NCI-H2107 (cell line): Measurements from ENCODE around the gene CHAF1B.
"Not testable (repeated sequence)": the region's sequence is repeated elsewhere in the genome, so short reads cannot be mapped to it uniquely, and the experiment has no call there.

Experiments used
- DNase-seq: peaks from one replicate; lab custom pipeline; 2025; lab: John Stamatoyannopoulos, UW

CHAF1B gene

DNA sequence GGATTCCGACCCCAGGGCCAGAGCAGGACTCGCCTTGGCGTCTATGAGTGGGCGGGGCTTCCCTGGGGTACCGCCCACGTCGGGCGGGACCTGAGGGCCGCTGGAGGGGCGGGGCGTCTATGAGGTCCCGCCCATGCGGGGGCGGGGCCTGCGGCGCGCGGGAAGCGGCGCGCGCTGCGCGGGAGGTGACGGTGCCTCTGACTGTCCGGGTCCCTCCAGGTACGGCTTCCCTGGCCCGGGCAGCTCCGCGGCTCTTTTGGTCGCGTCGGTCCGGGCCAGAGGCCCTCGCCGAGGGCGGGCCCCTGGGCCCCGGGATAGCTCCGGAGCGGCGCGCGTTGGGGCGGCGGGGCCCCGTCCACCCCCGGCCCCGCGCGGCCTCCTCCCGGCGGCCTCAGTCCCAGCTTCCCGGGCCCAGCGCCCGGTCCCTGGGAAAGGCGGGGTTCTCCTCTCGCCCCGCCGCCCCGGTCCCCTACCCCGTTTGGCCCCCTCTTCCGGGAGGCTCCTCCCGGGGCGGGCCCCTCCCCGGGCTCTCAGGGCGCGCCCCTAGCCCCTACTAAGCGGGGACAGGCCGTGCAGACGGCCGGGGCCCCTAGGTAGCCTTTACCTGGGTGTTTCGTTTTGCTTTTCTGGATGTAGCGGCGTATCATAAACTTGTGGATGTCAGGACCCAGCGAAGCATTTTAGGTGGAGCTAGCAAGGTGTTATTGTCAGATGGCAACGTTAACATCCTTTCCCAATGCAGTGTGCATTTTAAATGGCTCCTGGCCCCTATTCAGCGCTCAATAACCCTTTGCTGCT, at the start of gene CHAF1B:
Gene CHAF1B (plus strand): TSS at position 160 of the 798 bp plus-strand sequence. CDS start 745 bp downstream, outside the sequence.
- DNase-seq = peak; percentile 72

DNA sequence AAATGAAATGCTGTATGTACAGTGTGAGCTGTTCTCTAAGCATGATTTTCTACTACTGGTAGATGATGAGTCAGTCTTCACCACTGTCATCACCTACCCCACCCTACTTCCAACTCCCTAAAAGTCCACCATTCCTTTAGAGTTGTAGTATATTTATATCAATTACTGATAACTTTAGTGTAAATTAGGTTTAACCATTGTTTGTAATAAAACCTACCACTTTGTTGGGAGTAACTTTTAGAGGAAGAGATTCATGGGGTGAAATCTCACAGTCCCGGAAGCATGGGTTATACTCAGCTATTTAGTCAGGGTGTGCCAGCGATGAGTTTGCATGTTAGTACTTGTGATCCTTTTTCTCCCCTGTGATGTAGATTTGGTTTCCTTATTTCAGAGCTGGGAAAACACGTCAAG, 48.1 kb upstream of the CHAF1B start:
- no peak for DNase-seq

DNA sequence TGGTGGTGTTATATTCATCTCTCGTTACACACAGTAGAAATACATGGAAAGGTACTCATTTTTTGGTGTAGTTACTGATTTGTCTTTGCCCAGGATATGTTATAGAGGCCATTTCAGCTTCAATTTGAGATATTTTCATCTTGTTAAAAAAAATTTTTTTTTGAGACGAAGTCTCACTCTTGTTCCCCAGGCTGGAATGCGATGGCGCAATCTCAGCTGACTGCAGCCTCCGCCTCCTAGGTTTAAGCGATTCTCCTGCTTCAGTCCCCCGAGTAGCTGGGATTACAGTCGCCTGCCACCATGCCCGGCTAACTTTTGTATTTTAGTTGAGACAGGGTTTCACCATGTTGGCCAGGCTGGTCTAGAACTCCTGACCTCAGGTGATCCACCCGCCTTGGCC, 46.2 kb upstream of the CHAF1B start:
- DNase-seq = no peak

DNA sequence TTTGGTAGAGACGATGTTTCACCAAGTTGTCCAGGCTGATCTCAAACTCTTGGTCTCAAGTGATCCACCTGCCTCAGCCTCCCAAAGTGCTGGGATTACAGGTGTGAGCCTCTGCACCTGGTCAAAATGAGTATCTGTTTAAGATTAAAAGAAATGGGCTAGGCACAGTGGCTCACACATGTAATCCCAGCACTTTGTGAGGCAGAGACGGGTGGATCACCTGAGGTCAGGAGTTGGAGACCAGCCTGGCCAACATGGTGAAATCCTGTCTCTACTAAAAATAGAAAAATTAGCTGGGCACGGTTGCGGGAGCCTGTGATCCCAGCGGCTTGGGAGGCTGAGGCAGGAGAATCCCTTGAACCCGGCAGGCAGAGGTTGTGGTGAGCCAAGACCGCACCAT, 42.6 kb upstream of the CHAF1B start:
- not testable (repeated sequence) for DNase-seq

DNA sequence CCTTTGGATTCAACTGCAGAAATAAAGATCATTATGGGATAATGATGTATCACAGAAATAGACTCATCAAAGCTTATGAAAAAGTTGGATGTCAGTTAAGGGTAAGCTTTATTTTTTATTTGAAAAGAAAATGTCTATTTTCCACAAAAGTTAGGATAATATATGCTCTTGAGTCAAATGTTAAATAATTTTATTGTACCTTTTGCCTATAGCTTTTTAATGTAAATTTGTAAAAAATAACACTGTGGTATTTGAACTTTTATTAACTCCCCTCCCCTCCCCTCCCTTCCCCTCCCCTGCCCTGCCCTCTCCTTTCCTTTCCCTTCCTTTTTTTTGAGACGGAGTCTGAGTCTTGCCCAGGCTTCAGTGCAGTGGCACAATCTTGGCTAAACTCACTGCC, 40.3 kb upstream of the CHAF1B start:
- no peak for DNase-seq

DNA sequence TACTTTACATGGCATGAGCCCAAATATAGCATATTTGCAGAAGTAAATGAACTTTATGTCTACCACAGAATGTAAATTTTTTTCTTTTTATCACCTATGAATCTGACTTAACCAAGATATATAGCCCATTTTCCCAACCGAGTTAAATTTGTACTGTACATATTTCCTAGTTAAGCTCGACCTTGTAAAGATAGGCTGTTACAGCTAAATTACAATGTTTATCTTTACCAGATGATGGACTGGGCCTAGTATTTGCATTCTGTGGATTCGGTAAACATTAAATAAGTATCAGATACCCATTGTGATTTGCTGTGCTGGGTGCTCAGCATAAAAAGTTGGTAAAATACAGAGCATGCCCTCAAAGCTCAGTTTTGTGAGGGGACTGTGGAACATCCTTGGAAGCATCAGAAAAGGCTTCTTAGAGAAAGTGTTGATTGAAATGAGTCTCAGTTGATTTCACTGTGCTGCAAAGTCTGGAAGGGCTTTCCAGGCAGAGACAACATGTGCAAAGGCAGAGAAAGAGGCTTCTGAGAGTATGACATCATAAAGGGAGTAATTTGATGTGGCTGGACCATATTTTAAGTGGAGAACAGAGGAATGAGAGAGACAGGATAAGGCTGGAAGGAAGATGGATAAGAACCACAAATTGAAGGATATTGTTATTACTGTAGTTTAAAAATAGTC, 37.8 kb upstream of the CHAF1B start:
- no peak for DNase-seq

DNA sequence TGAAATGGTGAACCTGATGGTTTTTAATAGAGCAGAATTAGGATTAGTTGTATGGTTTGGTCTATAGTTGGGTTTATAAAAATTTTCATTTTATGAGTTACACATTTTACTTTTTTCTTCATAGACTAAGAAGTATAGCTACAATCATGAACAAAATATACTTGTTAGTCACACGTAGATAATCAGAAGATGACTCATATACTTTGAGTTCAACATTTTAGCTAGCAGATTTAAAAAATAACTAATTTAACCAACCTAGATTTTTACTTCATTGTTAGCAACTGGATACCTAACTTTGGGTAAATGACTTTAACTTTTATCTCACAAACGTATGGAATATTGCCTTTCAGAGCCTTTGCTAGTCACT, 37.2 kb upstream of the CHAF1B start:
- DNase-seq = no peak

DNA sequence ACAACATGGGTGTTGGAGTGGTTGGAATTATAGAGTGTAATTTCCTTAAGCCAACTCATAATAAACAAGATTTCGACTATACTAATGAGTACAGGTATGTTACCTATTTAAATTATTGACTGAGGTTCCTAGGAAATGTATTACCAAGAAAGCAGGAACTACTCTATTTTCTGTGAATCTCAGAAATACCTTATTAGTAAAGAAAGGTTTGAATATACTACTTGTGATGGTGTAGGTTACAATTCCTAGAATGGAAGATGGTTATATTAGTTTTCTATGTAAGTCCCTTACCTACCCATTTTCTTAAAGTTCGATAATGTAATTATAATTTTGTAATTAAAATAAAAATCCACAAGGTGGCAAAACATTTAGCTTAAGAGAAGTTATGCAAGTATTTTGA, 35.9 kb upstream of the CHAF1B start:
- DNase-seq = no peak

DNA sequence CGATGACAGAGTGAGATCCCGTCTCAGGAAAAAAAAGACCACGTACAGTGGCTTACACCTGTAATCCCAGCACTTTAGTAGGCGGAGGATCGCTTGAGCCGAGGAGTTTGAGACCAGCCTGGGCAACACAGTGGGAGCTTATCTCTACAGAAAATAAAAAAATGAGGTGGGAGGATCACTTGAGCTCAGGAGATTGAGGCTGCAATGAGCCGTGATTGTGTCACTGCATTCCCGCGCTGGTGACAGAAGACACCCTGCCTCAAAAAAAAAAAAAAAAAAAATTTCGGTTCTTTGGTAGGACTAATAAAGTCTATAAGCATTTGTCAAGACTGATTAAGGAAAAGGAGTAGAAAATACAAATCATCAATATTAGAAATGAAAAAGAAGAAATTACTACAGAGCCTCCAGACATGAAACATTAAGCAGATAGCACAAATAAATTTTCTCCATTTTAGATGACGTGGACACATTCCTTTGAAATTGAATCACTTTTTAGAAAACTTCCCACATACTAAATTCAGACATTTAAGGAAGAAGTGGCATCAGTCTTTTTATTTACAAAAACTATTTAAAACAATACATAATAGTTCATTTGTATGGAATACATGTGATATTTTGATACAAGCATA, 34.8 kb upstream of the CHAF1B start:
- DNase-seq = no peak

DNA sequence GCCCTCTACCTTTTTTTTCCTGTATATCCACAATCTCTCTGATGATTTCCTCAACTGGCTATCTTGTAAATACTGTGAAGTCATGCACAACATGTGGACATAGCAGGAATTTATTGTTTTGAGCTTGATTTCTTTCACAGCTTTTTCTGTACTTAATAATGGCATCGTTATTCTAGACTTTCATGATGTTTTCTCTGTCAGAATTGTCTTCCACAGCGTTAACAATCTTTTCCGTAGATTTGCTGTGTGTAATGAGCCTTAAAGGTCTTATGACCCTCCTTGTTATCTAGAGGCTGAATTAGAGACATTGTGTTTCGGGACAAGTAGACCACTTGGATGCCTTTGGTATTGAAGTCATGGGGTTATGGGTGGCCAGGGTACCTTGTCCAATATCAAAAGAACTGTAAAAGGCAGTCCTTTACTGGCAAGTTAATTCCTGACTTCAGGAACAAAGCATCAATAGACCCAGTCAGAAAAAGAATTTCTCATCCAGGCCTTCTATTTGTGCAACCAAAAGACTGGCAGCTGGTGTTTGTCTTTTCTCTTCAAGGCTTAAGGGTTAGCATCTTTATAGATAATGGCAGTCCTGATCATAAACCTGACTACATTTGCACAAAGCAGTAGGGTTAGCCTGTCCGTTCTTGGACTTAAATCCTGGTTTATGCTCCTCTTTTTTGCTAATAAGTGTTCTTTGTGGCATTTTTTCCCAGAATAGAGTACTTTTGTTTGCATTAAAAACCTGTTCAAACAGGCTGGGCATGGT, 30.1 kb upstream of the CHAF1B start:
- DNase-seq = no peak

DNA sequence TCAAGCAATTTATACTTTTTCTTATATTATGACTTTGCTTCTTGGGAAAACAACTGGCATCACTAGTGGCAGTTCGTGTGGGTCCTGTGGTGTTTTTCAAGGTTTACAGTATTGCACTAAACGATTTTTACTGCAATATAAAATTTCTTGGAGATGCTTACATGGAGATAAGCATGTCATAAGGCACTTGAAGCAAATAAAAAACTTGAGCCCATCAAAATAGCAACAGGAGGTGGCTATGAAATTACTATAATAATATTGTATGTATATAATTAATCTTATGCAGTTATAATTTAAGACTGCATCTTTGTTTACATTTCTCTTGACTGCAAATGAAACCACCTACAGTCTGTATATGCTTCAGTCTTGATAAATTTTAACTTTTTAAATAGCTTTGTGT, 29.3 kb upstream of the CHAF1B start:
- DNase-seq = no peak

DNA sequence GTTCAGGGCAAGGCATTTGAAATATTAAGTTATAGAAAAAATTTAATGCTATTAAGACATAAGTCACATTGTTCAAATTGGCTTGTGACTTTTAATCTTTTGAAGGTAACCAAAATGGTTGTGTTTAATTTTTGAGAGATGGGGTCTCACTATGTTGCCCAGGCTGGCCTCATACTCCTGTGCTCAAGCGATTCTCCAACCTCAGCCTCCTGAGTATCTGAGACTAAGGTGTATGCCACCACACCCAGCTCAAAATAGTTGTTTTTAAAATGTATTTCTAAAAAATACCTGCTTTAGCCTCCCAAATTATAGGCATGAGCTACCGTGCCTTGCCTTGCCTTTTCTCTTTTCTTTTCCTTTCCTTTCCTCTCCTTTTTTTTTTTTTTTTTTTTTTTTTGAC, 26.0 kb upstream of the CHAF1B start:
- DNase-seq = no peak

DNA sequence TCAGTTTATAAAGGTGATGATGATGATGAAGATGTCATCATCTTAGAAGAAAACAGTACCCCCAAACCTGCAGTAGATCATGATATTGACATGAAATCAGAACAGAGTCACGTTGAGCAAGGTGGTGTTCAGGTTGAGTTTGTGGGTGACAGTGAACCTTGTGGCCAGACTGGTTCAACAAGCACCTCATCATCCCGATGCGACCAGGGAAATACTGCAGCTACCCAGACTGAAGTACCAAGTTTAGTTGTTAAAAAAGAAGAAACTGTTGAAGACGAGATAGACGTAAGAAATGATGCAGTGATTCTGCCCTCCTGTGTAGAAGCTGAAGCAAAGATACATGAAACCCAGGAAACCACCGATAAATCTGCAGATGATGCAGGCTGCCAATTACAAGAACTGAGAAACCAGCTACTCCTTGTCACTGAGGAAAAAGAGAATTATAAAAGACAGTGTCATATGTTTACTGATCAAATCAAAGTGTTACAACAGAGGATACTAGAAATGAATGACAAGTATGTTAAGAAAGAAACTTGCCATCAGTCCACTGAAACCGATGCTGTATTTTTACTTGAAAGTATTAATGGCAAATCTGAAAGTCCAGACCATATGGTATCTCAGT, 16.0 kb upstream of the CHAF1B start:
- DNase-seq = no peak

DNA sequence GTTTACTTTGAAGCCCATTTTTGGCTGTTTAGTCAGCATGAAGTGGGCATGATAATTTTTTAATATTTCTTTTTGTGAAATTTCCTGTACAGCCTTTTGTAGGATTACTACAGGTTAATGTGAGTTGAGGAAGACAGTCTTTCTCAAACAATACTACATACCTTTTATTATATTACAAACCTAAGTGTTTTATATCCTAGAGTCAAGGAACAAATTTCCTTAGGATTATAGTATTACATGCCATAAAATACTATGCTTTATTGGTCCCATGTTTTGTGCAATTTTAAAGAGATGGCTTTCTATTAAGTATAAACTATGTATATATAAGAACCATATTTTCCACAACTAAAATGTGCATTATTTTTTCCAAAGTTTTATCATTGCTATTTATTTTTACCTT, 9.2 kb upstream of the CHAF1B start:
- no peak for DNase-seq

DNA sequence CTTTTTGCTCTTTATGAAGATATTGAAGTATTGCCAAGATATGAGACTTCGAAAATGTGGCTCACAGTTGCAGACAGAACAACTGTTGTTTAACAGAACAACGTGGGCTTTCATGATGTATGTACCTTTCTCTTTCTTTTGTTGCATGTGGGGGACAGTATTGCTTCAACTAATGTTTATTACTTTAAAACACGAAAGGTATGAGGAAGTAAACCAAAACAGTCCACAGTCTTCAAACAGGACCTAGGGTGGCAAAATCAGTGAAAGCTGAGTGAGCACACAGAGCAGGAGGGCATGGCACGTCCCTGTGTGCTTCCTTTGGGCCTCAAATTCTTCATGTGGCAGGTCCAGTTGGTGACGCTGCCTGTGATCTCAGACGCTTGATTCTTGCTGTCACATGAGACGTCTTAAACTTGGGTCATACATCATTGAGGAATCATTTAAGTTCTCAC, 7.8 kb upstream of the CHAF1B start:
- no peak for DNase-seq

DNA sequence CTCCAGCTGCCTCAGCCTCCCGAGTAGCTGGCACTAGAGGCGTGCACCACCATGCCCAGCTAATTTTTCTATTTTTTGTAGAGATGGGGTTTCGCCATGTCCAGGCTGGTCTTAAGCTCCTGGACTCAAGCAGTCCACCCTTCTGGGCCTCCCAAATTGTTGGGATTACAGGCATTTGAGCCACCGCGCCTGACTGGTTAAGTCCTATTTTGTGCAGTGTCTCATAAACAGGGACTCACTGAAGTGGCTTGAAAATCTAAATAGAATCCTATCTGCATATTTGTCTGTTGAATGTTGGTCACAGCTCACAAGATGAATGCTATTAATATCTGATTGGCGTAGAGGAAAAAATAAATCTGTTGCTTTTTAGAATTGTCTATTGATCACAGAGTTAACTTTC, 5.9 kb upstream of the CHAF1B start:
- DNase-seq = no peak

DNA sequence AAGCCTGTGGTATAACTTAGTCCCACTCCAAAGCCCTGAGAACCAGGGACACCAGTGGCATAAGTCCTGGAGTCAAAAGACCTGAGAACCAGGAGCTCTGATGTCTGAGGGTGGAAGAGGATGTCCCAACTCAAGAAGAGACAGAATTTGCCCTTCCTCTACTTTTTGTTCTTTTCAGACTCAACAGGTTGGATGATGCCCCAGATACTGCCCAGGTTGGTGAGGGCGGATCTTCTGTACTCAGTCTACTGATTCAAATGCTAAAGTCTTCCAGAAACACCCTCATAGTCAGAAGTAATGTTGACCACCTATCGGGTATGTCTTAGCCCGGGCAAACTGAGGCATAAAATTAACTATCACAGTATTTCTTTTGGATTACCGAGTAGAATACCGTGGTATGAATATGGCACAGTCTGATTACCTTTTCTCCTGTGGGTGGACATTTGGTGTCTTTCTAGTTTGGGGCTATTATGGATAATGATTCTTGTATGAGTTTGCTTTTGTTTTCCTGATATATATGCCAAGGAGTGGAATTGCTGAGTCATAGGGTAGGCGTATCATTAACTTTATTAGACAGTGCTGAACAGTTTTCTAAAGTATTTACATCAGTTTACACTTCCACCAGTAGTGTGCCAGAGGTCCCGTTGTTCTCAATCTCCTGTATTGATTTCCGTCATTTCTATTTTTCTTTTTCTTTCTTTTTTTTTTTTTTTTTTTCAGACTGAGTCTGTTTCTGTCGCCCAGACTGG, 3.2 kb upstream of the CHAF1B start:
- DNase-seq = no peak

DNA sequence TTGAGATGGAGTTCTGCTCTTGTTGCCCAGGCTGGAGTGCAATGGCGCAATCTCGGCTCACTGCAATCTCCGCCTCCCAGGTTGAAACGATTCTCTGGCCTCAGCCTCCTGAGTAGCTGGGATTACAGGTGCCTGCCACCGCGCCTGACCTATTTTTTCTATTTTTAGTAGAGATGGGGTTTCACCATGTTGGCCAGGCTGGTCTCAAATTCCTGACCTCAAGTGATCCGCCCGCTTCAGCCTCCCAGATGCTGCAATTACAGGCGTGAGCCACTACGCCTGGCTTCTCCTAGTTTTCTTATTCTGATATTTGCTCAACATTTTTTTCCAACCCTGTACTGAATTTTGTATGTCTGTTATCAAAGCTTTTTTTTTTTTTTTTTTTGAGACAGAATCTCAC, 2.5 kb upstream of the CHAF1B start:
- not testable (repeated sequence) for DNase-seq

DNA sequence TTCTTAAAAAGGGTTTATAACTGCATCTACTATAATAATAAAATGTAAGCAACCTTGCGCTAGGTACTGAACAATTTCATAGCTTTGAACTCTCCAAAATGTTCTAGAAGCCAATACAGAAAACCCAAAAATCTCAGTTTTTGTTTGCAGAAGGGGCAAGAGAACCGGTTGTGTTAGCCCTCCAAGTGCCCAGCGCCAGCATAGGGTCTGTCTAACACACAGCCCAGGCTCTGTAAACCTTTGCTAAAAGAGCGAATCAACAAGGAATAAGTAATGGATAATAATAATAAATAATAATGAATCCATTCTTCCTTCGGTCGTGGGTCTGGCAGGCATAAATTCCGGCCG, 333 bp upstream of the CHAF1B start:
- no peak for DNase-seq

DNA sequence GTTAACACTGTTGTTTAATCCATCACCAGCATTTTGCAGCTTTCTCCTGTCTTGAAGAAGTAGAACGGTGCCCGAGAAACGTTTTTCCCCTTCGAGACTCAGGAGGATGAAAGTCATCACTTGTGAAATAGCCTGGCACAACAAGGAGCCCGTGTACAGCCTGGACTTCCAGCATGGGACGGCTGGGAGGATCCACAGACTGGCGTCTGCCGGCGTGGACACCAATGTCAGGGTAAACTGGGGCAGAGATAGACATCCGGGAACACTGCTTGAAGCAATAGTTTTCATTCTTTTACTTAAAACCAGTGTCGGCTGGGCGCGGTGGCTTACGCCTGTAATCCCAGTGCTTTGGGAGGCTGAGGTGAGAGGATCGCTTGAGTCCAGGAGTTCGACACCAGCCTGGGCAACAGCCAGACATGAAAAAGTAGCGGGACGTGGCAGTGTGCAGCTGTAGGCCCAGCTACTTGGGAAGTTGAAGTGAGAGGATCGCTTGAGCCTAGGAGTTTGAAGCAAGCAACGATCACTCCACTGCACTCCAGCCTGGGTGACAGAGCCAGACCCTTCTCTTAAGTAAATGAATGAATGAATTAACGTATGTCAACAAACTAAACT, 945 bp downstream of the CHAF1B start:
- no peak for DNase-seq

DNA sequence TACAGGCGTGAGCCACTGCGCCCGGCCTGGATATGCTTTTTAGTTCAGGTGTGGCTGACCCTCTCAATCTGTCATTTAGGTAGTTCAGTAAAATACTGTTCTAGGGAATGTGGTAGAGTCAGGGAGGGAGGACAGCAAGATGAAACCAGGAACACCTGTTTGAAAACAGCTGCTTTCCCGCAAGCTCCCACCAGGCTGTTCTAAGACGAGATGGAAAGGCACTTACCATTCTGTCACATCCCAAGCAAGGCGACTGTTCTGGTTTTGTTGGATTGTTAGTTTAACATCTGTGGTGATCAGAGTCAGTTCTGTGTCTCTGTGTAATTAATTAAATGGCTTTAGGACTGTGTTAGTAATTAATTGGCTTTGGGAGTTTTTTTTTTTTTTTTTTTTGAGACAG, 2.9 kb downstream of the CHAF1B start:
- DNase-seq = no peak
